IPS DF 4.7 (cell line): ENCODE results near the gene THRB.

Experiments
- DNase-seq: peaks from one replicate; pipeline ENCODE4 v3.0.0-alpha.2; 2013; ENCODE audit warnings: low spot score; ENCODE audit errors: extremely low read depth

THRB gene

DNA sequence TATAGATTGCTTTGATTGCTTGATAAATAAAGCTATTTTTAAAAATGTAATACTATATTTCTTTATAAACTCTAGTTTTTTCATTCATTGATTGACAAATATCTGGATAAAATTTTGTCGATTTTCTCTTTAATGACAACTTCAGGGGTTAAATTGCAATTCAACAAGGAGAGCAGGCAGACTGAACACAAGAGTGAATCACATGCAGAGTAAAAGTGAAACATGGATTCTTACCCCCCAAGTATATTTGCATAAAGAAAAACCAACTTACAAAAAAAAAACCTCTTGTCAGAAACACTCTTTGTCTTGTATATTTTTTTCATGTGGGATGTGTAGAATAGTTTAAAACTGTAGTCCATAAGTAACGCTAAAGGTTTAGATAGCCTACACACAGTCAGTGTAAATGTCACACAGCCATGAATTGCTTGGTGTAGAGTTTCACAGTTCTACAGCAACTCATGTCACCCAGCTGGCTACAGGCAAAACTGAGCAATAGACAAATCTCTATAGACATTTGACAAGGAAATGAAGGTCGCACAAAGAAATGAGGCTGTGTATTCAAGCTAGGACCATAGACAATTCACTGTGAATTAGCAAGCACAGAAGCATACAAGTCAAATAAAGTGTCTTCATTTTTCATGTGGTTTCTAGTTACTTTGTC is 141.6 kb downstream of the THRB start:
- no peak for DNase-seq

DNA sequence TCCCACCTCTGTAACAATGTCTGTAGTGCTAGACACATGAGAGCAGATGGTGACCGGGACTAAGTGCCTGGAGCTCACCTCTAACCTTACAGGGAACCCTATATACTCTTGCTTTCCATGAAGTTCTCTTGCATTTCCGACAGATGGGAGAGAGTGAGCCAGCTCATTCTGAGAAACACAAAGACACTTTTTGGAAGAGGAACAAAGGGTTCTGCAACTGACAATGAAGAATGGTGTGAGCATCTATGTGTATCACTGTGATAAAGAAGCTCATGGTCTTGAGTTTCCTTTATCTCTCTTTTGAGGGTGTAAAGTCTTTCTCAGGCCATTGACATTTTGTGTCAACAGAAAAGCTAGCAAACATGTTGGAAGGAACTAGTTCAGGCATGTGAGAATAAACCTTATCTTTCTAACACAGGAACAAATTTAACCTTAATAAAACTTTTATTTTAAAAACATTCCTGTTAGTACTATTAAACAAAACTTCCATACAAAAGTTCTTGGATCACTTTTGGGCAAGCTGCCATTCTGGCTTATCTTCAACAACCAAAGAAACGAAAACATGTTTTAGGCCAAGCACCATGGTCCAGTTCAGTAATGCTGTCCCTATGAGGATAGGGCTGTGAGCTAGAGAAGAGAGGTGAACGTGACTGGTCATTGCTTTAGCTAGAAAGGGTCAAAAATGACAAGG is 142.7 kb downstream of the THRB start:
- DNase-seq = no peak

DNA sequence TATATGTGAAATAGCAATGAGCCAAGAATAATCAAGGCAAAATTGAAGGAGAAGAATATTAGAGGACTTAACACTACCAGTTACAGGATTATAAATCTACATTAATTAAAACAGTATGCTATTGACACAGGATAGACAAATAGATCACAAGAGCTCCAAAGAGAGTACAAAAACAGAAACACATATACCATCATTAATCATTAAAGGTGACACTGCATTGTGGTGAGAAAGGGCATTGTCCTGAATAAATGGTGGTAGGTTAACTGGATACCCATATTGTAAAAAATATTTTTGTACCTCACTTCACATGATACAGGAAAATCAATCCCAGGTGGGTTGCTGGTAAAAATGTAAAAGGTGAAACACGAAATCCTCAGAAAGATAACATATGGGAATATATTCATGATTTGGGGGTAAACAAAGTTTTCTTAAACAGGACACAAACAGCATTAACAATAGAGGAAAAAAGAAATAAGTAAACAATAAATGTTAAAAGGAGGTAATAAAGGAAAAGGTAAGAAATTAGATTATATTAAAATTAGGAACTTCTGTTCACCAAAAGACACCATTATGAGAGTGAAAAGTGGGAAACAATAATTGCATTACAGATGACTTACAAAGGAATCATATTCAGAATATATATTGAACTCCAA is 145.2 kb downstream of the THRB start:
- no peak for DNase-seq

DNA sequence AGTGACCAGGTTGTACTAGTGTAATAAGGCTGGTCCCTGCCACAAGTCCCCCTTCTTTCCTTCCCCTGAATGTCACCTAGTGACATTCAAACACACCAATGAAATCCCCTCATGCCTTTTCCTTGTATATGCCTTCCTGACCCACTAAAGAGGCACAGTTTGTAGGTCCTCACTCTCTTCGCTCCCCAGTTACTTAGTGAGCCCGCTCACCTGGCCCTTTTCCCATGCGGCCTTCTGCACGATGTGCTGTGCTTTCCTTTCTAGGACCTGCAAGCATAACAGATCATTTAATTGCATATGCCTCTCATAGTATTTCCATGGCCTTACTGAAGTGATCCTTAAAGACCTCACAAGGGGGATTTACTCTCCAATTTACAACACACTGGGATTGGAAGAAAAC is 146.3 kb downstream of the THRB start:
- no peak for DNase-seq

DNA sequence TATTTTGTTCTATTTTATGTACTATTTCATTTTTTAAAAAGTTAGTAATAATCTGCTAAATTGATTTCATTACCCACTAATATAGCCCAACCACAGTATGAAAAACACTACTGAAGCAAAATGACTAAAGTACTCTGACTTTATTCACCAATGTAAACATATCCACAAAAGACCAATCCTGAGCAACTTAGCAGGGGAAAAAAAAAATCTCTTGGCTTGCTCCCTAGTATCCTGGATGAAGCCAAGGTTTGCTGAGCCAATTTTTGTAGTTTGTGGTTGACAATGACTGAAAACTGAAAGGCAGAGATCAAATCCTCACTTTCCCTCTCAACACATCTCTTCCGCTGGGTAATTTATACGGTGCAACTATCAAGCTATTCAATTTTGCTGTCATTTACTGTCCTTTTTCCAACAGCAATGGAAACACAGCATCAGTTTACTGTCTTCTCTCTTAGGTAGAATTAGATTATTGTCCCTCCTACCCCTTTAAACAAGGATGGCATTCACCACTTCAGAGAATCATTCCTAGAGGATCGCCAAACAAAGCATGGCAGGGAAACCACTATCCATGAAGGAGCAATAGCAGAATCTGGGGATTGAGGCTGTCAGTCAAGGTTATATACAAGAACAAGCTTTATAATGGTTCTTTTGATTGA is 149.7 kb downstream of the THRB start:
- DNase-seq = no peak

DNA sequence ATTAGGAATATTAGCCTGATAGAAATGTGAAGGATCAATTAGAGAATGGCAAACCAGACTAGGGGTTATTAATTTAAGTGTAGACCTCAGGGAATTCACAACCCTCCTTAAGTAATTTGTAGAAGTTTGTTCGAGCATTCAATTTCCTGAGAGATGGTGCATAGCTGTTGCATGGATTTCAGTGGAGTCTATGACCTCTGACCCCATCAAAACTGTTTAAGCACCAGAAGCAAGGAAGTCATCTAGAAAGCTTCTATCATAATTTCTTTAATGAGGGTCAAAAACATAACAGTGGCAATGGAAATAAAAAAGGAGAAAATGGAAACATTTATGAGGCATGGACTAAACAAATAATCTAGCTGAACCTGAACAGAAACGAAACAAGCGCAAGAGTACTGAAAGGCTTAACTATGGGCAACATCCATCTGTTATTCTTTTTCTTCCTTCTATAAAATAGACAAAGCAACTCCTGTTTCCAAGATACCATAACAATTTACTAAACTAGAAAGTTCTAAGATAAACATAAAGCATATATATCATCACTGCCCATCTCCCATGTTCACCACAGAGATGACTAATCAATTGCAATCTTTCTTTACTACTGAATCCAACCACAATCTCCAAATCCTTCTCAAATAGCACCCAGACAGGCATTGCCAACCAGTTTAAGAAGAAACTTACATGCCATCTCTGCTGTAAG is 151.4 kb downstream of the THRB start:
- no peak for DNase-seq

DNA sequence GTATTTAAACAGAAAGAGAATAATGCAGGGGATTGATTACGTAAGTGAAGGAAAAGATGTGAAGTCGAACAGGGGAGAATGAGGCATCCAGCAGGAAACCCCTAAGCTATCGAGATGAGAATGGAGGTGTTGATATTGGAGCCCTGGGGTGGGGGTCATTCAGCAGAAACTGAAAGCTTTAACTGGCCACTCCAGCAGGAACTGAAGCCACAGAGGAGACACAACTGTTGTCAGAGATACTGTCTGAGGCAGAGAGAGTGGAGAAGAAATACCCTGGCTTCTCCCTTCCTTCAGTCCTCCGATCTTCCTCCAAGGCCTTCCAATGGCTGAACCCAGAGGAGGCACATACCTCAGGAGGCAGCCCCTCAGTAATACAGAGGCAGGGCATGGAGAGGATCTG is 152.4 kb downstream of the THRB start:
- DNase-seq = no peak

DNA sequence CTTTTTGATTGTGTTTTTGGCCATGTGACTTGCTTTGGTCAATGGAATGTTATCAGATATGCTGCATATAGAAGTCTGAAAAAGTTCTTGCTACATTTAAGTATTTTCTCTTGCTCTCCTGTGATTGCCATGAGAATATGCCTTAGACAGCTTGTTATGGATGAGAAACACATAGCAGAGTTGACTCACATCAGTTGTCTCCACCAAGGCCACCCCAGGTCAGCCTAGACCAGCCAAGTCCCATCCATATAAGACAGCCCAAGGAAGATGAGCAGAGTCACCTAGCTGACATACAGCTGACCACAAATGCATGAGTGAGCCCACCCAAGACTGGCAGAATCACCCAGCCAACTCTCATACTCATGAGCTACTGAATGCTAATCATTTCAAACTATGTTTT is 153.0 kb downstream of the THRB start:
- no peak for DNase-seq

DNA sequence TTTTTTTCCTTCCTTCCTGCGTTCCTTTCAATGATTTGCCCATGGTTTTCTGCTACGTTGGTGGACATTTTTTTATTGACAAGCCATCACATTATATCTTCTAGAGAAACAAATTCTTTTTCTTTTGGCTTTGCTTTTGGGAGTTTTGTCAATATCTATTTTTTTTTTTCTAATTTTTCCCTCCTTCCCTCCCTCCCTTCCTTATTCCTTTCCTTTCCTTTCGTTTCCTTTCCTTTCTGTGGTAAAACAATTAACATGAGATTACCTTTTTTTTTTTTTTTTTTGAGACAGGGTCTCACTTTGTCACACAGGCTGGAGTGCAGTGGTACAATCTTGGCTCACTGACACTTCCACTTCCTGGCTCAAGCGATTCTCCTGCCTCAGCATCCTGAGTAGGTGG is 153.7 kb downstream of the THRB start:
- no peak for DNase-seq

DNA sequence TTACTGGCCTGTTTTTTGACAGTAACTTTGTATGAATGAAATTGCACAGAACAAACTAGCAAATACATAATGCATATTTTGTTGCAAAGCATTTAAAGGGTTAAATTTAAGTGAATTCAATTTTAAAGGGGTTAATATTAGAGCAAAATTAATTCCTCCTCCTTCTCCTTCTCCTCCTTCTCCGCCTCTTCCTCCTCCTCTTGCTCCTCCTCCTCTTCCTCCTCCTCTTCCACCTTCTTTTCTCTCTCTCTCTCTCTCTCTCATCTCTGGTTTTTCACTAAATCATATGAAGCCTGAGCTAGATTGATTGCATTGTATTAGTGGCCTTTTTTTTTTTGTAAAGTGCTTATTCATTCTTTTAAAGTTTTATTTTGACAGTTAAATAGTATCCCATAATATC is 154.5 kb downstream of the THRB start:
- no peak for DNase-seq

DNA sequence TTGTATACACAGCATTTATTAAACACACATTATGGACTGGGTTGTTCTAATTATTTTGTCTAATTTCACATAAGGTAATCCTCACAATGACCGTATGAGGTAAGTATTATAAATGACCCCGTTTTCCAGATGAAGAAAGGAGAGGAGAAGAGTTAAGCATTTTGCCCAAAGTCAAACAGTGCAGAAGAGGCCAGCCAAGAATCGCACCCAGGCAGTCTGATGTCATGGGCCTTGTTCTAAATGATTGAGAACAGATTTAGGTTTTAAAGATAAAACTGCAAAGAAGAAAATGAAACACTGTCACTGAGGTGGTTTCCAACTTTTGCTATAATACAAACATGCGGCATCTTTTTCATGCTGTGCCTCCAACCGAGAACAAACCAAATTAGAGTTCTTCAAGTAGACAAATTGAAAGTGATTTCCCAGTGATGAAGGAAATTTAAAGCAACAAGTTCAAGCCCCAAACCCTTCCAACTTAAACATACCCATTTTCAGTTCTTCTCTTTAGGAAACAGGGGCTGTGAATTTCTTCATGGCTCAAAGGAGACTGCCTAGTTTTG is 155.3 kb downstream of the THRB start:
- no peak for DNase-seq

DNA sequence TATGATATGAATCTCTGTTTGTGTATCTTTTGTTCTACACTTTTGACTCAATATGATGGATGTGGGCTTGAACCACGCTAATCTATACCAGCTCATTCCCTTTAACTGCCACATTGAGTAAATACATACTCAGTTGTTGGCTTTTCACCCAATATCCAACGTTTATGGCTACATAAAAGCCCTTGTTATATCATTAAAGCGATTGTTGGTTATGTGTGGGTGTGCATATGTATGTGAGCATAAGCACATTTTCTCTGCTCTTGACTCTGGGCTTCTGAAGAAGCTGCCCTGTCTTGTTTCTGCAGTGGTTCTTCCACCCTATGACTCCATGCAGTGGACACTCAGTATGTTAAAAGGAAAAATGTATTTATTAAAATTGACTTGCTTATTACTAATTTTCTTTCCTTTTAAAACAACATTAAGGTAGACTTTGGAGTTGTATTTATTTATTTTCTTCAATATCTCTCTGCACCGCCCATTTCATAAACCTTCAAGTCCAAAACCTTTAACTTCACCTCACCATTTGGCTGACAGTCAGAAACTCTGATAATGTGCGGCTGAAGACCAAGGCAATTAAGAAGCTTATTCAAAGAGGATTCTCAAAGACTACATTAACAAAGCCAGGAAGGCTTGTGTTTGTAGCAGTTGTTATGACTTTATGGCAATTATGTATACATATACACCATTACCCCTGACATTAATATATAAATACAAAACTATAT is 156.1 kb downstream of the THRB start:
- DNase-seq = no peak

DNA sequence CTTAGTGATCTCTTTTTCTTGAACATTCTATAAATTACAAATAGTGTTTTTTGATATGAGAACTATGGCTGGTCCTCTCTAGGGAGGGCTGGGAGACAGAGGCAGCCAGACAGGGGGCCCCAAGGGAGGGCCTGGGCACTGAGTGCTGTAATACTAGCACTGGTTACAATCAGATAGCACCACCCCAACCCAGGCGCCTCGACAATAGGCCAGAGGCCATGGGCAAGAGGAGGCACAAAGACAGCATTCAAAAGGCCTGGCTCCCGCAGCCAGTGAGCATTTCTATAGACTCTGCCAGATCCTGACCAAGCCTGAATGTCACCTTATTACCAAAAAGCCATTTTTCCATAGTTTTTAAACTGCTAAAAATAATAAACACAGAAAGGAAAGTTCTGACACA is 158.5 kb downstream of the THRB start:
- no peak for DNase-seq

DNA sequence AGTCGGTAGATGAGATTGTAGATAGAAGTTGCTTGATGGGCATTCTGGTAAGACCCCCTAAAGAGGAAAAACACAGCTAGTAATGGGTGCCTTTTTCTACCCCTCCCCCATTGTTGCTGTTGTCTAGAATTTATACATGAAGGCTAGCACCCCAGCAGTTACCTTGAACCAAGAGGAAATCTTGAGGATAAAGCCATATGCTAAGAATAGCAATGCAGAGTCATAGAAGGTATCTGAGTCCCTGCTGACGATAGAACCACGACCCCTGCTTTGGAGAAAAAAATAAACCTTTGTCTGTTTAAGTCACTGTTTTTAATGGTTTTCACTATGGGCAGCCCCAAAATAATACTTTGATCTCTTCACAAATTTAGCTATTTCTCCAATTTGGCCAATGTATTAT is 162.6 kb downstream of the THRB start:
- DNase-seq = no peak

DNA sequence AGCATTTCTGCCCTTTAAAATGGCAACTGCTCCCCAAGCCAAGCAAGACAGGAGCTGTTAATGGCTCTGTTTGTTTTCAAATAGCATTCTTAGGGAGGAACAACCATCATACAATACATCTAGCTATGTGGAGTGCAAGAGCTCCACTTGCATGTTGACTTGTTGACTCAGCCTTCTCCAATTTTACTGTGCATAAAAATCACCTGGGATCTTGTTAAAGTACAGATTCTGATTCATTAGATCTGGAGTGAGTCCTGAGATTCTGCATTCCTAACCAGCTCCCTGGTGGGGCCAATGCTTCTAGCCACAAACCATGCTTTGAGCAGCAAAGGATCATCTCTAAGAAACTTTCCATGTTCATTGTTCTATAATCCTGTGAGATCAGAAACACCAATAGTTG is 171.4 kb downstream of the THRB start:
- DNase-seq = no peak

DNA sequence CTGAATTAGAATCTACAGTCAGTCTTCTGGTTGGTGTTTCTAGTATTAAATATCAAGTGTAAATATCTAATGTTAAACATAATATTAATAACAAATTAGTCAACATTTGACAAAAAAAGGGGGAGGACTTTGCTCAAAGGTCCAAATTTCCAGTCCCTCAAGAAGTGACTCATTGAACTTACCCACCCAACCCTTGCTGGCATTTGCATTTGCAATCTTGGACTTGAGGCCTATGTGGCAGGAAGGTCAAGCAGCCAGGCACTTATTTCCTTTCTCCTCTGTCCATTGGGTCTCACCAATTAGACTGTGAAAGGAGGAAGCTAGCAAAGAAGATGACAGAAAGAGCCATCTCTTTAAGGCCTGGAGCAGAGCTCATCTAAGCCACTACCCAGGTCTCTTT is 174.0 kb downstream of the THRB start:
- no peak for DNase-seq

DNA sequence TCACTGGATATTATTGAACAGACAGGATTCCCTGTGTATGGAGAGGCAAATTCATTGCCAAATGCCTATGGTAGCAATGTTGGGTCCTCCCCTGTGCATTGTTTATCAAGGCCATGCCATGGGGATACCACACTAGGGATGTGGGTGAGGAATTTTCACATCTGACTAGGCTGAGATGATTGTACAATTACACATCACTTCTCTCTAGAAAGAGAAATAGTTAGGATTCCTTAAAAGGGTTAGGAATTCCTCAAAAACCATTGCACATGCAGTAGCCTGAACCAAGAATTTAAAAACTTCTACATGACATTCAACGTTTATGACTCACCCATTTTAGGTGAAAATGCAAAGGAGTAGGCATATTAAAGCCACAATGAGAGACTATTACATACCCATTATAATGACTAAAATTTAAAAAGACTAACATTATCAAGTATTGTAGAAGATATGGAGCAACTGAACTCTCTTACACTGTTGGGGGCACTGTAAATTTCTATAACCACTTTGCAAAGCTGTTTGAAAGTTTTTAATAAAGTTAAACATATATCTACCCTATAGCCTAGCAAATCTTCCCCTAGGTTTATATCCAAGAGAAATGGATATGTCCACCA is 175.9 kb downstream of the THRB start:
- DNase-seq = no peak

DNA sequence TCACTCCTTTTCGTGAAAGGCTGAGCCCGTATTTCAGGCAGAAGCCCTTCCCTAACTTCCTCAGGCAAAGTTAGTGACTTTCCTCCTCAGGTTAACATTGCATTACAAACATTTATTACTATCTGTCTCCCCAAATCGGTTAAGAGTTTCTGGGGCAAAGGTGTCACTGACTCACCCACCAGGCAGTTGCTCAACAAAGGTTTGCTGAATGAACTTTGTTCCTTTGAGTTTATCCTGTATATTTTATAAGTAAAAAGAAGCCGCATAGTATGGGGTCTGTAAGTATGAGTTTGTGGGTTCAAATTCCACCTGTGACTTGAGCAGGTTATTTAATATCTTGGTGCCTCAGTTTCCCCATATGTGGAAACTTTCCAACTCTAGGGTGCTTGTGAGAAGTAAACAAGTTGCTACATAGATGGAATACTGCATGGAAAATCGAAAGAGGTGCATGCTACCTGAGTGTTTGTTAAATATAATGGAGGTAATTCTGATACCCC is 177.7 kb downstream of the THRB start:
- DNase-seq = no peak

DNA sequence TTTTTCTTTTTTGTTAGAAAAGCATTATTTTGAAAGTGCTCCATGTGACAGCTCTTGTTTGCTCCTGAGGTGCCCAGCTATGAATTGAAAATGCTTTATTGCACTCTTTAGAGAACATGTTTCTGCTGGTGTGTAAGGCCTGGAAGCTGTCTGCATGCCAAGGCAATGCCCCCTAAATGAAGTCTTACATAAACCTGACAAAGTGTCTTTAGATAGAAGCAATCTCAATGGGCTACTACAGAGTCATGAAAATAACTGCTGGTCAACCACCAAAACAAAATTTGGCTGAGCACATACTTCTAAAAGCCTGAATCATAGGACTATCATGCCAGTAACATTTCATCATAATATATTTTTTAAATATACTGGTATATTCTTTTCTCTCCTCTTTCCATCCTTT is 178.7 kb downstream of the THRB start:
- no peak for DNase-seq

DNA sequence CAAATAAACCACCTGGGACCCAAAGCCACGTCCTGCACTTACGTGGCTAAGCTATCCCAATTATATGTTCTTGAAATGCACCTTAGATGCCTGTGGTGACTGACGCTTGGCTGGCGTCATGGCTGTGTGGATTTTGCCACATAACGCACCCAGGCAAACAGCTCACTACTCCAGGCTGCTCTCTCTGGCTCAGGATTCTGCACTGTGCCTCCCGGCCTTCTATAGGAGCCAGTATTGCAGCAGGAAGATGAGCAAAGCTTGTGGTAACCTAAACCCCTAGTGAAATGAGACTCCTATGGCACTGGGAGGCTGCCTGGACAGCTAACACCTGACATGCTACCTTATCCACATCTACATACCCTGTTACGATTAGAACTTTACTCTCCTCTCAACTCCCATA is 179.3 kb downstream of the THRB start:
- DNase-seq = no peak
